Loucy (cell line): Measurements from ENCODE around the gene PHF12.

Experiments
- EZH2phosphoT487 ChIP-seq: fragments of 200-600 bp; IDR thresholded peaks from 2 replicates; pipeline ENCODE4 v1.6.1; 2018; ENCODE audit warnings: antibody characterized with exemption, mild to moderate bottlenecking, moderate library complexity, borderline replicate concordance
- TF ChIP-seq, protein P1 (sequence below): fragments of 200-600 bp; sonication (generic); conservative IDR thresholded peaks from 2 replicates; pipeline ENCODE4 v1.5.1; 2014; ENCODE audit warnings: mild to moderate bottlenecking, antibody characterized with exemption, low read length

DNA sequence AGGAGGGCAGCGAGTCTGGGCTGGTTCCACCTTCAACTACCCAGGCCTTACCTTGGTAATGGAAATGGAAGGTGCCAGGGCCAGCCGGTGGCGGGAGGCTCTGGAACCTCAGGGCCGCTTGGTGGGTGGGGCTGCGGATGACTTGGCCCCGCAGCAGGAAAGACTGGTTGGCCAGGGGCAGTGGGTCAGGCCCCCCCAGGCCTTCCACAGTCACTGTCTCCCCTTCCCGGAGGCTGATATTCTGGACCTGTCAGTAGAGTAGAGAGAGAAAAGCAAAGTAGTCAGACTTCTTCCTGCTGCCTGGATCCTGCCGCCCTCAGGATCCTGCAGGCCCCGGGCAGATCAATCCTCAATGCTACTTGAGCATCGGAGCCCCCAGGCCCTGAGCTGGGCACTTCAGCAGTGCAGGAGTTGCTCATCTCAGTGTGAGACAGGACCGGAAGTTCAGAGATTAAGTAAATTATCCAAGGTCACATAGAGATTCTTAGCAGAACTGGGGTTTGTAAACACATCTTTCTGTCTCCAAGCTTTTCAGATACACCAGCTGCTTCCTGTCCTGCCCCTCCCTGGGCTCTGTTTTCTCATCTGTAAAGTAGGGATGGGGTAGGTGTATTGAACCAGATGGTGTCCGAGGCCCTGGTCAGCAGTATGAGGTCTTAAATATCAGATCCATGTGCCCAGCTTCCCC is 18.5 kb upstream of the PHF12 start:
- TF ChIP-seq, protein P1, sequence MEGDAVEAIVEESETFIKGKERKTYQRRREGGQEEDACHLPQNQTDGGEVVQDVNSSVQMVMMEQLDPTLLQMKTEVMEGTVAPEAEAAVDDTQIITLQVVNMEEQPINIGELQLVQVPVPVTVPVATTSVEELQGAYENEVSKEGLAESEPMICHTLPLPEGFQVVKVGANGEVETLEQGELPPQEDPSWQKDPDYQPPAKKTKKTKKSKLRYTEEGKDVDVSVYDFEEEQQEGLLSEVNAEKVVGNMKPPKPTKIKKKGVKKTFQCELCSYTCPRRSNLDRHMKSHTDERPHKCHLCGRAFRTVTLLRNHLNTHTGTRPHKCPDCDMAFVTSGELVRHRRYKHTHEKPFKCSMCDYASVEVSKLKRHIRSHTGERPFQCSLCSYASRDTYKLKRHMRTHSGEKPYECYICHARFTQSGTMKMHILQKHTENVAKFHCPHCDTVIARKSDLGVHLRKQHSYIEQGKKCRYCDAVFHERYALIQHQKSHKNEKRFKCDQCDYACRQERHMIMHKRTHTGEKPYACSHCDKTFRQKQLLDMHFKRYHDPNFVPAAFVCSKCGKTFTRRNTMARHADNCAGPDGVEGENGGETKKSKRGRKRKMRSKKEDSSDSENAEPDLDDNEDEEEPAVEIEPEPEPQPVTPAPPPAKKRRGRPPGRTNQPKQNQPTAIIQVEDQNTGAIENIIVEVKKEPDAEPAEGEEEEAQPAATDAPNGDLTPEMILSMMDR, result no peak
- no peak for TF ChIP-seq EZH2phosphoT487
